HepG2 (cell line): ENCODE results near the gene FGGY. TPM values are rescaled to one million over a fixed set of nuclear protein-coding genes. Genes with fewer than 3 reads are reported as not detected.
A peak's percentile ranks its signal among the peaks of the same experiment; 100 is the strongest.

ENCODE experiments used
- ATAC-seq: fragments of 200-7000 bp; cut with Tn5 transposase; 3 replicates; pipeline ENCODE4 v1.9.1; 2020; ENCODE audit warnings: mild to moderate bottlenecking, moderate library complexity
- BruUV-seq: library from RNA; stranded (reverse); fragments of 400-500 nt; replicated peaks from 2 replicates; lab custom pipeline; 2021; lab: Mats Ljungman, UMichigan
- CTCF ChIA-PET: fragments of 300-600 bp; formaldehyde crosslinking; extraction: SDS; loops from one replicate; lab custom pipeline; 2021; ENCODE audit warnings: low total read pairs, inconsistent platforms, low intra/inter-chr PET ratio; lab: Yijun Ruan, JAX
- POLR2A ChIA-PET: fragments of 350-600 bp; sonication (Branson Sonifier 250); formaldehyde crosslinking; loops from one replicate; lab custom pipeline; 2020; ENCODE audit warnings: antibody characterized with exemption, inconsistent platforms; lab: Yijun Ruan, JAX
- DNase-seq: peaks from one replicate; pipeline ENCODE4 v3.0.0-alpha.2; 2015; ENCODE audit warnings: low spot score
- FAIRE-seq: peaks from 3 replicates; lab custom pipeline; 2011; peaks lifted over from hg19 to GRCh38; lab: Jason Lieb, UNC
- H2AFZ ChIP-seq: one replicate; pipeline ENCODE4 v1.6.1; 2011; ENCODE audit warnings: low read length, inconsistent platforms
- H3K27ac ChIP-seq: fragments of 300-600 bp; 3 replicates; pipeline ENCODE4 v1.8.0; 2011; ENCODE audit warnings: mixed run types, mild to moderate bottlenecking, mixed read lengths, low read length, inconsistent platforms; ENCODE audit not compliant: insufficient read depth; ENCODE audit errors: extremely low read length
- H3K27me3 ChIP-seq, 2 experiments: fragments of 200-600 bp in 1 of 2; 2 replicates in 1 of 2; 3 replicates in 1 of 2; pipeline versions ENCODE4 v1.6.0 to v1.8.0; 2011; ENCODE audit warnings: low read length in 2 of 2, mild to moderate bottlenecking in 2 of 2, moderate library complexity in 2 of 2, inconsistent platforms in 1 of 2; ENCODE audit not compliant: insufficient read depth in 2 of 2, control insufficient read depth in 1 of 2
- H3K36me3 ChIP-seq, 2 experiments: fragments of 200-600 bp in 1 of 2; replicated peaks in 1 of 2; 2 replicates in 1 of 2; 3 replicates in 1 of 2; pipeline versions ENCODE4 v1.5.1 to v1.8.0; 2011; ENCODE audit warnings: low read length in 2 of 2, inconsistent platforms in 1 of 2; ENCODE audit not compliant: insufficient read depth in 2 of 2, control insufficient read depth in 1 of 2
- H3K4me1 ChIP-seq: 2 replicates; pipeline ENCODE4 v1.5.1; 2012; ENCODE audit warnings: low read length, inconsistent platforms; ENCODE audit not compliant: insufficient read depth
- H3K4me2 ChIP-seq: 2 replicates; pipeline ENCODE4 v1.6.0; 2011; ENCODE audit warnings: low read depth, low read length, inconsistent platforms
- H3K4me3 ChIP-seq, 3 experiments: fragments of 200-600 bp in 1 of 3; sonication (generic), shearing (Covaris generic) in 1 of 3; replicated peaks in 1 of 3; 2 replicates each; pipeline ENCODE4 v1.5.1; 2011 to 2016; ENCODE audit warnings: low read length in 3 of 3, inconsistent platforms in 2 of 3, low read depth in 2 of 3, mild to moderate bottlenecking in 2 of 3, control low read depth in 1 of 3, mixed read lengths in 1 of 3; ENCODE audit not compliant: insufficient read depth in 1 of 3
- H3K79me2 ChIP-seq: one replicate; pipeline ENCODE4 v1.6.1; 2011; ENCODE audit warnings: low read length, inconsistent platforms; ENCODE audit not compliant: insufficient read depth
- H3K9ac ChIP-seq: 2 replicates; pipeline ENCODE4 v1.6.0; 2011; ENCODE audit warnings: mild to moderate bottlenecking, low read depth, low read length, inconsistent platforms; ENCODE audit not compliant: insufficient read depth
- H3K9me3 ChIP-seq: 2 replicates; pipeline ENCODE4 v1.5.1; 2012; ENCODE audit warnings: mild to moderate bottlenecking, low read length
- H4K20me1 ChIP-seq: 2 replicates; pipeline ENCODE4 v1.6.0; 2011; ENCODE audit warnings: inconsistent platforms, mild to moderate bottlenecking, low read length, moderate library complexity; ENCODE audit not compliant: insufficient read depth
- AGO1 ChIP-seq: fragments of 200-400 bp; formaldehyde crosslinking; IDR thresholded peaks from 2 replicates; pipeline ENCODE4 v1.6.1; 2017; ENCODE audit warnings: mild to moderate bottlenecking, low read depth, low read length, moderate library complexity; ENCODE audit not compliant: poor library complexity, severe bottlenecking
- FOXK2 ChIP-seq: fragments of 450-650 bp; IDR thresholded peaks from 2 replicates; pipeline ENCODE4 v1.6.1; 2016
- KLF6 ChIP-seq: IDR thresholded peaks from 2 replicates; pipeline ENCODE4 v1.8.0; 2016; ENCODE audit warnings: missing biosample characterization, missing genetic modification reagents
- MAFF ChIP-seq: IDR thresholded peaks from 2 replicates; pipeline ENCODE4 v1.6.1; 2011; ENCODE audit warnings: low read depth, low read length, improper control_type of control experiment
- MAFK ChIP-seq, 2 experiments: IDR thresholded peaks in 1 of 2; conservative IDR thresholded peaks in 1 of 2; 2 replicates each; pipeline ENCODE4 v1.6.1; 2011; ENCODE audit warnings: improper control_type of control experiment in 2 of 2, low read length in 2 of 2
- TAF1 ChIP-seq: sonication (generic); formaldehyde crosslinking; IDR thresholded peaks from 2 replicates; pipeline ENCODE4 v1.4.0; 2020; ENCODE audit warnings: missing genetic modification reagents
- TEAD3 ChIP-seq: optimal IDR thresholded peaks from 2 replicates; pipeline ENCODE3; 2016; ENCODE audit warnings: borderline replicate concordance
- ZMYM2 ChIP-seq: sonication (generic); formaldehyde crosslinking; IDR thresholded peaks from 2 replicates; pipeline ENCODE4 v1.8.0; 2022; ENCODE audit warnings: mild to moderate bottlenecking, missing genetic modification reagents
- WGBS: methylation state at CpG from one replicate; pipeline ENCODE4 v1.1.6; 2017; ENCODE audit warnings: low lambda C conversion rate; 5-methylcytosine and 5-hydroxymethylcytosine counted together
- in situ Hi-C: cut with HindIII; loops from 2 replicates; pipeline ENCODE4 v1.10.0; 2017; ENCODE audit warnings: low pct_unique_long_range_greater_than_20kb; ENCODE audit not compliant: extremely low pct_ligation_motif_present
- intact Hi-C: fragments of 100-400 bp; cut with micrococcal nuclease; formaldehyde crosslinking; loops from one replicate; pipeline ENCODE4 v1.10.0; 2022; ENCODE audit not compliant: unreplicated experiment
- polyA plus RNA-seq, 8 experiments: library from polyadenylated mRNA; depleted of rRNA in 3 of 8; stranded (reverse) in 7 of 8; unstranded in 1 of 8; fragments of >200 nt; fragmentation: Illumina TruSeq in 4 of 8; extraction: Trizol in 4 of 8; gene quantifications; 2 replicates each; pipeline versions ENCODE4 v1.2.1 to v1.2.3, GENCODE V29; 2011 to 2016; ENCODE audit warnings: low read depth in 4 of 8, missing spikeins in 1 of 8, mixed read lengths in 1 of 8; ENCODE audit not compliant: insufficient read depth in 1 of 8
- total RNA-seq, 5 experiments: library from RNA; depleted of rRNA; stranded (reverse); fragments of >200 nt; fragmentation: Illumina TruSeq; extraction: Trizol; gene quantifications; 2 replicates each; pipeline ENCODE4 v1.2.3, GENCODE V29; 2016; ENCODE audit warnings: low read depth in 1 of 5
- TF ChIP-seq, protein P1 (sequence below): sonication (generic); formaldehyde crosslinking; conservative IDR thresholded peaks from 2 replicates; pipeline ENCODE4 v1.8.1; 2023; ENCODE audit warnings: missing genetic modification reagents

FGGY gene
- total and polyA plus RNA-seq, 2 of the 13 experiments (the other 11 are each of a cell fraction or from before 2014, with no cell fraction given): 15.7 to 27.5 TPM

GRCh38 chr1:59340411-59341307 is 43.8 kb downstream of the FGGY start:
- no TSS peak for BruUV-seq
- FAIRE-seq (no peak), DNase-seq (no peak)
- POLR2A ChIA-PET: no interaction called here
- no peaks in the 10 kb centered on the region for H4K20me1 ChIP-seq
- H3K27me3 ChIP-seq: no peaks in the 10 kb centered on the region
- H3K4me2 ChIP-seq: no peak overlapping the region
- H3K9ac ChIP-seq: no peak overlapping the region
- no peaks in the 10 kb centered on the region for H3K79me2 ChIP-seq
- no peak overlapping the region for H3K27ac ChIP-seq
- H3K4me3 ChIP-seq: no peak overlapping the region
- peaks cover 12% of the 10 kb centered on the region for H3K4me1 ChIP-seq
- CTCF ChIA-PET: no interaction called here
- 93% methylated on average over 5 of the region's 5 CpGs for WGBS
- H3K9me3 ChIP-seq: no peaks in the 10 kb centered on the region
- TF ChIP-seq AGO1: no peak
- TF ChIP-seq KLF6 (CRISPR knock-in tag): no peak
- no peak for TF ChIP-seq TAF1 (CRISPR knock-in tag)
- no peak for TF ChIP-seq ZMYM2
- TF ChIP-seq, all 625 proteins: peak for 0
- no peak for ATAC-seq
- in situ Hi-C loops: no loop called here
- Histone ChIP-seq H2AFZ (no peak overlapping the region), H3K36me3 (no peaks in the 10 kb centered on the region)
- intact Hi-C loops: no loop called here

DNA sequence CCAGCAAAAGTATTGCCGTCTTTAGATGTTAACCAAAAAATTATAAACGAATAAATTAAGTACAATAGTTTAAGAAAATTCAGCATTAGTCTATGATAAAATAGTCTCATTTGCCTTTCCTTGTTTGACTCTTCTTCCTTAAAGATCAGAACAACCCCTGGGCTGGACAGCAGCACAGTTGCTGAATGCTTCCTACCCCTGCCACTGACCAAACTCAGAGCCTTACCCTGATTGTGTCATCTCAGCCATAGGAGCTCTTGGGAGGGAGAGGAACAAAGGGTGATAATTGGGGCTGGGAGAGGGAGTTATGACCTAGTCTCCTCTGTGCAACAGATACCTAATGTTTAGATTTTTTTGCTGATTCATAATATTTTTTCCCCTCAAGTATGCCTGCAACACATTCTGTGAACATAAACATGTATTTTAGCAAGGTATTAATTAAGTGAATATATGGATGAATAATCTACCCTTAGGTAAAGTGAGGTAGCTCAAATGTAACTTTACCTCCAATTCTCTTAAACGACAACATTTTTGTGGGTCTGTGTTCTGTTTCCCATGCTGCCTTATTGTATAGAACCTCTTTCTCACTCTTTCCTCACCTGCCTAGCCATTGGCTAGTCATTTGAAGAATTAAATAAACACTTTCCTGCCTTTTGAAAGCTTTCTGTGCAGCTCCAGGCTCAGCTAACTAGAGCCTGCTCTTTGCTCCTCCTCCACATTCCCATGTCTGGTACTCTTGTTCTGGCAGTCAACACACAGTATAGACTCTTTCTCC is 46.1 kb downstream of the FGGY start:
- POLR2A ChIA-PET: no interaction called here

More for the DNA sequence above, 46.1 kb downstream of the FGGY start:
- no peaks in the 10 kb centered on the region for H3K9me3 ChIP-seq
- no peaks in the 10 kb centered on the region for H3K79me2 ChIP-seq
- peak; percentile 83 to 85 for TF ChIP-seq MAFK (conservative IDR thresholded peaks at IDR 0.05 in 1 of 2, IDR thresholded peaks at IDR 0.05 in 1 of 2; ENCODE audit: low read length in 2 of 2)
- TF ChIP-seq, protein P1, sequence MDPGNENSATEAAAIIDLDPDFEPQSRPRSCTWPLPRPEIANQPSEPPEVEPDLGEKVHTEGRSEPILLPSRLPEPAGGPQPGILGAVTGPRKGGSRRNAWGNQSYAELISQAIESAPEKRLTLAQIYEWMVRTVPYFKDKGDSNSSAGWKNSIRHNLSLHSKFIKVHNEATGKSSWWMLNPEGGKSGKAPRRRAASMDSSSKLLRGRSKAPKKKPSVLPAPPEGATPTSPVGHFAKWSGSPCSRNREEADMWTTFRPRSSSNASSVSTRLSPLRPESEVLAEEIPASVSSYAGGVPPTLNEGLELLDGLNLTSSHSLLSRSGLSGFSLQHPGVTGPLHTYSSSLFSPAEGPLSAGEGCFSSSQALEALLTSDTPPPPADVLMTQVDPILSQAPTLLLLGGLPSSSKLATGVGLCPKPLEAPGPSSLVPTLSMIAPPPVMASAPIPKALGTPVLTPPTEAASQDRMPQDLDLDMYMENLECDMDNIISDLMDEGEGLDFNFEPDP (CRISPR knock-in tag): 0 out of 2 replicates have a peak, but pooled peaks have one; percentile 28
- TF ChIP-seq MAFF: peak; percentile 72
- no peak for TF ChIP-seq FOXK2
- TF ChIP-seq TEAD3: peak; percentile 25
- no peak overlapping the region for H3K4me3 ChIP-seq
- no peak overlapping the region for H3K4me2 ChIP-seq
- no peak overlapping the region for H3K27ac ChIP-seq
- intact Hi-C loops (no loop called here), in situ Hi-C loops (no loop called here)
- WGBS: 86% methylated on average over 3 of the region's 3 CpGs
- H2AFZ ChIP-seq: no peak overlapping the region
- DNase-seq (peak; percentile 40), ATAC-seq (peak; percentile 69; the same call in 2 of the 3 replicates), FAIRE-seq (no peak)
- no peaks in the 10 kb centered on the region for H3K27me3 ChIP-seq
- H3K36me3 ChIP-seq: no peaks in the 10 kb centered on the region
- CTCF ChIA-PET: no interaction called here
- peaks cover 21% of the 10 kb centered on the region for H3K4me1 ChIP-seq
- H3K9ac ChIP-seq: no peak overlapping the region
- H4K20me1 ChIP-seq: no peaks in the 10 kb centered on the region
- BruUV-seq: no TSS peak
